ENCODE measurements around the gene LNP1.
"Not testable (repeated sequence)": the region's sequence is repeated elsewhere in the genome, so short reads cannot be mapped to it uniquely, and the experiment has no call there.

The LNP1 gene

DNA sequence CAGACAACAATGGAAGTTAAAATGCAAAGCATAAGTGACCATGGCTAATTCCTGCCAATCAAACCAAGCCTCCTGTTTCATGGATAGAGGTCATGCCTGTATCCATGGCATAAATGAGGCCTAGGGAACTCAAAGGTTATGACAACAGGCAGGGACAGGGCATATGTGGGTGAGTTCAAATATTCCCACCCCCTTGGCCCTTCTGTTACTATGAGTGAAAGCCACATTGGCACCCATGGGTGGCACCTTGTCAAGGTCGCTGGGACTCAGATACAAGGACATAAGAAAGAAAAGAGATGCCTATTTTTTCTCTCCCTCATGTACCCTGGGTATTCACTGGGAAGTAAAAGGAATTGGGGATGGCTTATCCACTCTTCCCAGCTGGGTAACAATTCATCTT, 65.8 kb downstream of the LNP1 start:
- Histone ChIP-seq H3K27ac (ENCODE audit: low read length) (no peak overlapping the region), H3K4me1 (ENCODE audit: low read length) (peaks cover 14% of the 10 kb centered on the region), H3K79me2 (ENCODE audit: low read length) (no peaks in the 10 kb centered on the region), H3K9ac (ENCODE audit: low read length) (no peak overlapping the region), H3K27me3 (ENCODE audit: low read depth, low read length) (no peaks in the 10 kb centered on the region), H3K4me3 (ENCODE audit: low read length) (no peak overlapping the region), H2AFZ (ENCODE audit: low read depth, low read length) (no peak overlapping the region), H3K4me2 (ENCODE audit: low read length) (no peak overlapping the region), H3K9me3 (ENCODE audit: insufficient read depth, low read length) (no peaks in the 10 kb centered on the region), H4K20me1 (ENCODE audit: insufficient read depth, low read length) (no peaks in the 10 kb centered on the region), H3K36me3 (replicated peaks; ENCODE audit: low read depth, low read length) (no peaks in the 10 kb centered on the region)
- TF ChIP-seq EZH2phosphoT487 (IDR thresholded peaks at IDR 0.05; ENCODE audit: low read depth) = no peak
- no peak for TF ChIP-seq CTCF (IDR thresholded peaks at IDR 0.05; ENCODE audit: low read depth, low read length)

GRCh38 chr3:100468676-100469075, 67.3 kb downstream of the LNP1 start:
- Histone ChIP-seq H3K4me3 (ENCODE audit: low read length) (no peak overlapping the region), H3K4me2 (ENCODE audit: low read length) (no peak overlapping the region), H3K9me3 (ENCODE audit: insufficient read depth, low read length) (no peaks in the 10 kb centered on the region), H3K27me3 (ENCODE audit: low read depth, low read length) (no peaks in the 10 kb centered on the region), H3K79me2 (ENCODE audit: low read length) (no peaks in the 10 kb centered on the region), H3K4me1 (ENCODE audit: low read length) (peaks cover 14% of the 10 kb centered on the region), H4K20me1 (ENCODE audit: insufficient read depth, low read length) (no peaks in the 10 kb centered on the region), H3K9ac (ENCODE audit: low read length) (no peak overlapping the region), H3K27ac (ENCODE audit: low read length) (no peak overlapping the region), H2AFZ (ENCODE audit: low read depth, low read length) (no peak overlapping the region), H3K36me3 (replicated peaks; ENCODE audit: low read depth, low read length) (no peaks in the 10 kb centered on the region)
- TF ChIP-seq CTCF (IDR thresholded peaks at IDR 0.05; ENCODE audit: low read depth, low read length) (no peak), EZH2phosphoT487 (IDR thresholded peaks at IDR 0.05; ENCODE audit: low read depth) (no peak)

DNA sequence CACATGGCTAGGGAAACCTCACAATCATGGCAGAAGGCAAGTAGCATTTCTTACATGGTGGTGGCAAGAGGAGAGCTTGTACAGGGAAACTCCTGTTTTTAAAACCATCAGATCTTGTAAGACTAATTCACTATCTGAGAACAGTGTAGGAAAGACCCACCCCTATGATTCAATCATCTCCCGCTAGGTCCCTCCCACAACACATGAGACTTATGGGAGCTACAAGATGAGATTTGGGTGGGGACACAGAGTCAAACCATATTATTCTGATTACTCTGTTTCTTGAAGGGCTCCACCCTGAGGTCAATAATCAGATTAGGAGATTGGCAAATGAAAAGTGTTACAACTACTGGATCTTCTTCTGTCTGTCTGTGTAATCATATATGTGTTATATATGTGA, 69.6 kb downstream of the LNP1 start:
- H3K27me3 ChIP-seq (ENCODE audit: low read depth, low read length) = no peaks in the 10 kb centered on the region
- peaks cover 8% of the 10 kb centered on the region for H3K4me1 ChIP-seq (ENCODE audit: low read length)
- H3K9ac ChIP-seq (ENCODE audit: low read length) = no peak overlapping the region
- no peak overlapping the region for H3K27ac ChIP-seq (ENCODE audit: low read length)
- H3K79me2 ChIP-seq (ENCODE audit: low read length) = no peaks in the 10 kb centered on the region
- H2AFZ ChIP-seq (ENCODE audit: low read depth, low read length) = no peak overlapping the region
- no peak overlapping the region for H3K4me2 ChIP-seq (ENCODE audit: low read length)
- TF ChIP-seq EZH2phosphoT487 (IDR thresholded peaks at IDR 0.05; ENCODE audit: low read depth) (no peak), CTCF (IDR thresholded peaks at IDR 0.05; ENCODE audit: low read depth, low read length) (no peak)
- no peaks in the 10 kb centered on the region for H3K9me3 ChIP-seq (ENCODE audit: insufficient read depth, low read length)
- no peaks in the 10 kb centered on the region for H4K20me1 ChIP-seq (ENCODE audit: insufficient read depth, low read length)
- H3K36me3 ChIP-seq (replicated peaks; ENCODE audit: low read depth, low read length) = no peaks in the 10 kb centered on the region
- no peak overlapping the region for H3K4me3 ChIP-seq (ENCODE audit: low read length)

DNA sequence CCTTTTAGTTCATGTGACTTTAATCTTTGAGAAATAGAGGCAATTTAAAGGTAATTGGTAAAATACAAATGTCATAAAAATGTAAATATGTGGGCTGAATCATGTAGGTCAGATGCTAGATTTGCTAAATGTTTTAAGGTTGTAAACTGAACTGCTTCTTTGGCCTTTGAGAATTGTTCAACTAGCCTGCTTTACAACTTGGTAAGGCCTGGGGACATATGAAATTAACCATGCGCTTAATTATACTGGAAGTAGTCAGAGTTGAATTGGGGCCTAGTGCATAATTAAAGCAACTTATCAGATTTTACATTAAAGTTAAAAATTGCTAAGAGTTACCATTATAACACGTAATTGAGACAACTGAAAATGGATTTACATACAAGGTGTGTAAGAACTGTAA, 70.1 kb downstream of the LNP1 start:
- Histone ChIP-seq H4K20me1 (ENCODE audit: insufficient read depth, low read length) (no peaks in the 10 kb centered on the region), H3K4me2 (ENCODE audit: low read length) (no peak overlapping the region), H3K4me1 (ENCODE audit: low read length) (peaks cover 3% of the 10 kb centered on the region), H3K9me3 (ENCODE audit: insufficient read depth, low read length) (no peaks in the 10 kb centered on the region), H3K27ac (ENCODE audit: low read length) (no peak overlapping the region), H2AFZ (ENCODE audit: low read depth, low read length) (no peak overlapping the region), H3K9ac (ENCODE audit: low read length) (no peak overlapping the region), H3K79me2 (ENCODE audit: low read length) (no peaks in the 10 kb centered on the region), H3K4me3 (ENCODE audit: low read length) (no peak overlapping the region), H3K36me3 (replicated peaks; ENCODE audit: low read depth, low read length) (no peaks in the 10 kb centered on the region), H3K27me3 (ENCODE audit: low read depth, low read length) (no peaks in the 10 kb centered on the region)
- TF ChIP-seq EZH2phosphoT487 (IDR thresholded peaks at IDR 0.05; ENCODE audit: low read depth) (no peak), CTCF (IDR thresholded peaks at IDR 0.05; ENCODE audit: low read depth, low read length) (no peak)

DNA sequence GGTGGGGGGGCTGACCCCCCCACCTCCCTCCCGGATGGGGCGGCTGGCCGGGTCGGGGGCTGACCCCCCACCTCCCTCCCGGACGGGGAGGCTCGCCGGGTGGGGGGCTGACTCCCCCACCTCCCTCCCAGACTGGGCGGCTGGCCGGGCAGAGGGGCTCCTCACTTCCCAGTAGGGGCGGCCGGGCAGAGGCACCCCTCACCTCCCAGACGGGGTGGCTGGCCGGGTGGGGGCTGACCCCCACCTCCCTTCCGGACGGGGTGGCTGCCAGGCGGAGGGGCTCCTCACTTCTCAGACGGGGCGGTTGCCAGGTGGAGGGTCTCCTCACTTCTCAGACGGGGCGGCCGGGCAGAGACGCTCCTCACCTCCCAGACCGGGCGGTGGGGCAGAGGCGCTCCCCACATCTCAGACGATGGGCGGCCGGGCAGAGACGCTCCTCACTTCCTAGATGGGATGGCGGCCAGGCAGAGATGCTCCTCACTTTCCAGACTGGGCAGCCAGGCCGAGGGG, 76.6 kb downstream of the LNP1 start:
- H3K9ac ChIP-seq (ENCODE audit: low read length) = not testable (repeated sequence)

GRCh38 chr3:100478521-100478920, 77.2 kb downstream of the LNP1 start:
- H3K9ac ChIP-seq (ENCODE audit: low read length); H3K9me3 ChIP-seq (ENCODE audit: insufficient read depth, low read length); H3K36me3 ChIP-seq (replicated peaks; ENCODE audit: low read depth, low read length); H3K4me3 ChIP-seq (ENCODE audit: low read length); H2AFZ ChIP-seq (ENCODE audit: low read depth, low read length); H4K20me1 ChIP-seq (ENCODE audit: insufficient read depth, low read length); H3K4me1 ChIP-seq (ENCODE audit: low read length); H3K27ac ChIP-seq (ENCODE audit: low read length); H3K79me2 ChIP-seq (ENCODE audit: low read length); H3K27me3 ChIP-seq (ENCODE audit: low read depth, low read length); H3K4me2 ChIP-seq (ENCODE audit: low read length): not testable (repeated sequence)

More for the DNA sequence above, 76.6 kb downstream of the LNP1 start:
- H3K9me3 ChIP-seq (ENCODE audit: insufficient read depth, low read length); H3K4me2 ChIP-seq (ENCODE audit: low read length); H3K4me3 ChIP-seq (ENCODE audit: low read length); H3K27me3 ChIP-seq (ENCODE audit: low read depth, low read length); H4K20me1 ChIP-seq (ENCODE audit: insufficient read depth, low read length); H3K27ac ChIP-seq (ENCODE audit: low read length); H2AFZ ChIP-seq (ENCODE audit: low read depth, low read length); H3K36me3 ChIP-seq (replicated peaks; ENCODE audit: low read depth, low read length); H3K4me1 ChIP-seq (ENCODE audit: low read length); H3K79me2 ChIP-seq (ENCODE audit: low read length): not testable (repeated sequence)
